GM21423 (cell line): ENCODE data around the gene COL20A1.
"Not testable (repeated sequence)": the region's sequence is repeated elsewhere in the genome, so short reads cannot be mapped to it uniquely, and the experiment has no call there.

Source experiments
- ATAC-seq: cut with Tn5 transposase; IDR thresholded peaks from one replicate; pipeline ENCODE4 v1.9.1; 2021; ENCODE audit warnings: mild to moderate bottlenecking, moderate library complexity; ENCODE audit not compliant: unreplicated experiment

The COL20A1 gene

DNA sequence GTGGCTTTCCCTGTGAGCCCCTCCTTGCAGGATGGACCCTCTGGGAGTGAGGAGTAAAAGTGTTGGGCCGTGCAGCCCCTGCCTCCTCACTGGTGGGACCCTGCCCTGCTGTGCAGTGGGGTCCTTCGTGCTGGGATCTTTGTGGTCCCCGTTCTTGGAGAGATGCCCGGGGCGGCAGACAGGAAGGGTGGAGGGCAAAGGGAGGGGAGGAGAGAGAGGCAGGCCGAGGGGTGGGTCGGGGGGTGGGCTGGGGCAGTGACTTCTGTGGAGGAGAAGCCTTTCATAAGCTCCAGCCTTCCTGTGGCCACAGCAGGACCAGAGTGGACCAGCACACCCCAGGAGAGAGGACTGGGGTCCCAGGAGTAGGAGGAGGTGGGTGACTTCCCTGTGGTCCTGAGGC, at the start of gene COL20A1:
Gene COL20A1, plus strand, starts transcription at position 283 of the 400 bp plus-strand sequence. CDS start 1,922 bp downstream, outside the sequence.
- ATAC-seq, result no peak

DNA sequence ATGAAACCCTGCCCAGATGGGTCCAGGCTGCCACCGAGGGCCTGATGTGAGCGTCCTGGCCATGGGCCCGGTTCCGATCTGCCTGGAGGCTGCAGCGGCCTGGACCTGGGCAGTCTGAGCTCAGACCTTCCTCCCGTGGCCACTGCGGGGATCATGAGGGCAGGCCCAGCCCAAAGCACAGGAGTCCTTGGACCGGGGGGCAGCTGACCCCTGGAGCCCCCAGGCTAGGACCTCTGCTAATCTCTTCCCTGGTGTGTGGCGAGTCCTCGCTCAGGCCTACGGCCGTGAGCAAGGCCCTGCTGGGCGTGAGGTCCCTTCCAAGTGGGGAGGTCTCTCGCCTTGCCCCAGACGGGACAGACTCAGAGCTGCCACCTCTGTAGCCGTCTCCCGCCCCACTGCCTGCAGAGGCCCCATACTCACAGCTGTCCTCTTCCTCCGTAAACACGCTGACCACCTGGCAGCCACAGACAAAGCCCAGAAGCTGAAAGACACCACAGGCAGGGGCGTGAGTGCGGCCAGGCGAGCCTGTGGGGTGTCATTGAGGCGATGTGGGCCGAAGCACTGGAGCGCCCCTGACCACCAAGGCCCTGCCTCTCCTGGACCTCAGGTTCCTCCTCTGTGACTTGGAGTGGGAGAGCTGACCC, 49.3 kb upstream of the COL20A1 start:
- ATAC-seq, result no peak

GRCh38 chr20:63244468-63244867, 48.5 kb upstream of the COL20A1 start:
- no peak for ATAC-seq

DNA sequence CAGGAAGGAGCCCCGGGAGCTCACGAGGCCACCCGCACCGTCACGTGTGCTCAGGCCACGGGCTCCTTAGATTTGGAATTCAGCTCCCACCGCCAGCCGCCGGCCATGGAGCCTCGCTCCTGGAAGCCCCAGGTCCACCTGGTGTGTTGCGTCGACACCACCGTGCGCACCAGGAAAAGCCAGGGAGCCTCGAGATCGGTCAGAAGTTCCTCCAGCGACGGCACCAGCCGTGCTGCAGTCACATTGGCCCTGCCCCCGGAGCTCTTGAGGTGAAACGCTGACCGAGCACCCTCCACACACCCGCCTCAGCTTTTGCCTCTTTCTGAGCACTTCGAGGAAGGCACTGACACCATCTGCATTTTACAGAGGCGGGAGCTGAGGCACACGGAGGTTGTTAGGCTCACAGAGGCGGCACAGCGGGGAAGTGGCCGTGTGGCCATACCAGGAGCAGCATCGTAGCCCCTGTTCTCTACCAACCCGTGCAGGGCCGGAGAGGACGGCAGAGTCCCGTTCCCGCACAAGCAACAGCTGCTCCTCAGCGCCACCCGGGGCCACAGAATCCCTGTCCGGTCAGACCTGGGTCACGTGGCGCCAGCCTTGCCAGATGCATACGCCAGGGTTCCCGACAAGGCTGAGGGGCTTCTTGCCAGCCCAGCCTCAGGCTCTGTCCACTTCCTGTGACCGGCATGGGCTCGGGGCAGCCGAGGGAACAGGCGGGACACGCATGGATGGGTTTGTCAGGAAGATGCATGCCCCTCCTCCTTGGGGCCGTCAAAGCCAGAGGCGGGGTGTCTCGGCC, 46.3 kb upstream of the COL20A1 start:
- ATAC-seq, result no peak

DNA sequence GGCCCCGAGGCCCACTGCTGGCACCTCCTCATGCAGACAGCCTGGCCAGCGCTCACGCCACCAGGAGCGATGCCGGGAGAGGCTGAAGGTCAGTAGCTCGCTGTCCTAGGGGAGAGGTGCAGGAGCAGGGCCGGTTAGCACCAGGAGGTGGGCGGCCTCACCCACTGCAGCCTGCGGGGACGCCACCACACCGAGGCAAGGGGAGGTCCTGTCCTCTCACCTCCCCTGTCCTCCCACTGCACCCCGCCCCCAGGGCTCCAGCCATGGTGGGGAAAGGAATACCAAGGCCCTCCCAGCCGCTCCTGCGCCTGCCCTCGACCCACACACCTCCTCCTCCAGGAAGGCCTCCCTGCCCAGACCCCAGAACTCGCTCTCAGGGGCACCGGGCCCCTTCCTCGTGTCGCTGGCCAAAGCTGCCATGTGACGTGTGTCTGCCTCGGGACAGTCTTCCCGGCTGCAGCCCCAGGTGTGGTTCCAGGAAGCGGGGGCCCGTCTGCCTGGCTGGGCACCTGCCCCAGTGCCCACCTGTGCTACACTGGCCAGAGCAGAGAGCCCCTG, 45.2 kb upstream of the COL20A1 start:
- ATAC-seq, result no peak

- no peak for ATAC-seq
These were observed 44.0 kb upstream of the COL20A1 start for GRCh38 chr20:63248835-63249591.

DNA sequence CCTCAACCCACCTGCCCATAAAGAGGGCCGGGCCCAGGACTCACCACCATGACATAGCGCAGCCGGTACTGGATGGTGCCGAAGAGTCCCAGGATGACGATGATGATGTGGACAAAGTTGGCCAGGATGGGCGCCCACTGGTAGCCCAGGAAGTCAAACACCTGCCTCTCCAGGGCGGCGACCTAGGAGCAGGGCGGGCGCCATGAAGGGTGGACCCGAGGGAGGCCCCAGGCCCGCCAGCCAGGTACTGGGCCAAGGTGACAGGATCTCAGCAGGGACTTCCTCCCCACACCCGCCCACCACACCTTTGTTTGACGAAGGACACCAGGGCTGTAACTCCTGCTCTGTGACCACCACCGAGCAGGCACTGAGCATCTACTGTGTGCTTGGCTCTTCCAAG, 43.1 kb upstream of the COL20A1 start:
- no peak for ATAC-seq

DNA sequence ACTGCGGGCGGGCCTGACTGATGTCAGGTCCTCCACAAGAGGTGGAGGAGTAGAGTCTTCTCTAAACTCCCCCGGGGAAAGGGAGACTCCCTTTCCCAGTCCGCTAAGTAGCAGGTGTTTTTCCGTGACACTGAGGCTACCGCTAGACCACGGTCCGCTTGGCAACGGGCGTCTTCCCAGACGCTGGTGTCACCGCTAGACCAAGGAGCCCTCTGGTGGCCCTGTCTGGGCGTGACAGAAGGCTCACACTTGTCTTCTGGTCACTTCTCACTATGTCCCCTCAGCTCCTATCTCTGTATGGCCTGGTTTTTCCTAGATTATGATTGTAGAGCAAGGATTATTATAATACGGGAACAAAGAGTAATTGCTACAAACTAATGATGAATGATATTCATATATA, 41.6 kb upstream of the COL20A1 start:
- not testable (repeated sequence) for ATAC-seq

GRCh38 chr20:63252284-63252711, 40.7 kb upstream of the COL20A1 start:
- no peak for ATAC-seq

DNA sequence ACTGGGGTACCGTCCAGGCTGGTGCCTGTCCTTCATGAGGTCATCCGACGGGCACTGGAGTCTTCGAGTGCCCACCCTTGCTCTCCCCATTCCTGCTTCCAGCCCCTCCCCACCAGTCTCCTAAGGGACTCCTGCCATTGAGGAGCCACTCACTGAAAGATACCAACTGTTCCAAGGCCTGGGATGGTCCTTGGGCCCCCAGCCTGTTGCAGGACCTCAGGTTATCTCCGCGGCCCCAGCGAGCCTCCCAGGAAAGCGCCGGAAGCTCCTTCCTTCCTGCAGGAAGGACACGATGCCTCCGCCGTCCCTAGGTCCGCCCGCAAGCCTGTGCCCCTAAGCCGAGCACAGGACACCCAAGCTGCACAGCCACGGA, 39.9 kb upstream of the COL20A1 start:
- ATAC-seq, result no peak

- no peak for ATAC-seq
These were observed 39.4 kb upstream of the COL20A1 start for GRCh38 chr20:63253438-63254231.

DNA sequence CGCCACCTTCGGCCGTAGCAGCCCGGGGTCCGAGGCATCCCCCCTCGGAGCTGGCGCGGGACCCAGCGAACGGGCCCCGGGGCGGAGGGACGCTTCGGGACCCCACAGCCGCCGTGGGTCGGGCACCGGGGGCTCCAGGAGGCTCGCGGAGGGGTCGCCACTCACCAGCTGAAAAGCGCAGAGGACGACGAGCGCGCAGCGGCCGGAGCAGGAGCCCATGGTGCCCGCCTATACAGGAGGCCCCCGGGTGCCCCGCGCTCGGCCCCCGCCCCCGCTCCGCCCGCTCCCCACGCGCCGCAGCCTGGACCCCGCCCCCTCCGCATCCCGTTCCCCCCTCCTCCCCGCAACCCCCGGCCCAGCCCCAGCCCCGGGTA, 38.8 kb upstream of the COL20A1 start, which contains the start of gene NKAIN4:
Gene NKAIN4, minus strand, starts transcription at position 232 of the 374 bp plus-strand sequence. Its CDS starts 13 bp downstream, at position 219.
- ATAC-seq, result no peak

GRCh38 chr20:63254606-63255384, 38.2 kb upstream of the COL20A1 start:
- ATAC-seq, result no peak

- ATAC-seq, result no peak
These were observed 36.9 kb upstream of the COL20A1 start for GRCh38 chr20:63255931-63256704.

GRCh38 chr20:63256954-63257353, 36.0 kb upstream of the COL20A1 start:
- no peak for ATAC-seq

GRCh38 chr20:63257629-63258028, 35.4 kb upstream of the COL20A1 start:
- no peak for ATAC-seq

- ATAC-seq, result no peak
These were observed 34.2 kb upstream of the COL20A1 start for GRCh38 chr20:63258781-63259180.

DNA sequence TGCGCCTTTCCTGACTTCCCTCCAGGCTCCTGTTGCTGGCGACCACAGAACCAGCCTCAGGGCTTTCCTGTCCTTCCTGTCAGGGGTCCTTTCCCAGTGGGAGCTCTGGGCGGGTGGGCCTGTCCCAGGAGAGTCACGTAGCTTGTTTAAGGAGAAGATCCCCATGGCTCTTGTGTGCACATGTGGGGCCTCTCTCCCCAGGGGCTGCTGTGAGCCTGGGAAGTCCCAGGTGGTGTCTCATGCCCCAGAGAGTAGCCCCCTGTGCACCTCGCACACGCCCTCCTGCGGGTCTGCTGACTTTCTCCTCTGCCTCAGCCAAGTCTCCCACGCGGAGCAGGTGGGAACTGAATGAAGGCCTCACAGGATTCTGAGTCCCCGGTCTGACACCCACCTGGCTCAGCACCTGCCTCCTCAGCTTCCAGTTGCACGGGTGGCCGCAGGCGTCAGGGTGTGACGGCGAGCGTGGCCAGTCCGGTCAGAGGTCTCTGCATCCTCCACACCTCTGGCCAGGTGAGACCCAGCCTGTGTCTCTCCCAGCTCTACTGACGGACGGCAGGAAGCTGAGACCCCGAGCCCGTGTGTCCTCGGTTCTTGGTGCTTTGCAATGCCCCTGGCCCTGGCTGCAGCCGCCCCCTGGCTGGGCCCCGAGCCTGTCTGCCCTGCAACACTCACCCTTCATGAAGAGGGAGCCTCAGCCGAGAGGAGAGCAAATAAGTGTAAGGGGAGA, 33.1 kb upstream of the COL20A1 start:
- ATAC-seq, result no peak
